Small intestine (tissue), 7 donors: ENCODE results near the gene ANKEF1. TPM values are rescaled to one million over a fixed set of nuclear protein-coding genes. Genes with fewer than 3 reads are reported as not detected.
A peak's percentile ranks its signal among the peaks of the same experiment; 100 is the strongest.

ENCODE experiments used
- DNase-seq, 2 donors: peaks; one replicate each; pipeline versions ENCODE4 v3.0.0 to v3.0.0-alpha.2; 2013
- FAIRE-seq: peaks from 2 replicates; lab custom pipeline; 2012; peaks lifted over from hg19 to GRCh38; lab: Jason Lieb, UNC
- H3K27ac ChIP-seq, 3 donors: one replicate each; pipeline ENCODE4 v1.5.1; 2013; ENCODE audit warnings: low read length in 2 of 3, mild to moderate bottlenecking in 2 of 3, control low read depth in 1 of 3, inconsistent platforms in 1 of 3, low read depth in 1 of 3, moderate library complexity in 1 of 3
- H3K27me3 ChIP-seq, 3 donors: one replicate each; pipeline ENCODE4 v1.6.1; 2013; ENCODE audit warnings: low read length in 3 of 3, inconsistent platforms in 1 of 3; ENCODE audit not compliant: control insufficient read depth in 3 of 3, insufficient read depth in 3 of 3
- H3K36me3 ChIP-seq, 3 donors: one replicate each; pipeline ENCODE4 v1.6.1; 2013; ENCODE audit warnings: low read length in 3 of 3, inconsistent platforms in 1 of 3, low read depth in 1 of 3, mild to moderate bottlenecking in 1 of 3, moderate library complexity in 1 of 3; ENCODE audit not compliant: control insufficient read depth in 3 of 3, insufficient read depth in 2 of 3
- H3K4me1 ChIP-seq, 3 donors: one replicate each; pipeline ENCODE4 v1.6.1; 2013; ENCODE audit warnings: low read length in 2 of 3, inconsistent platforms in 1 of 3, low read depth in 1 of 3, mild to moderate bottlenecking in 1 of 3, moderate library complexity in 1 of 3; ENCODE audit not compliant: control insufficient read depth in 3 of 3, insufficient read depth in 2 of 3
- H3K4me3 ChIP-seq, 3 donors: one replicate each; pipeline ENCODE4 v1.5.1; 2013; ENCODE audit warnings: low read length in 3 of 3, control low read depth in 1 of 3, inconsistent platforms in 1 of 3, low read depth in 1 of 3, mild to moderate bottlenecking in 1 of 3, moderate library complexity in 1 of 3
- H3K9me3 ChIP-seq, 2 donors: one replicate each; pipeline ENCODE4 v1.6.1; 2013; ENCODE audit warnings: low read depth in 1 of 2, low read length in 1 of 2; ENCODE audit not compliant: control insufficient read depth in 2 of 2, insufficient read depth in 1 of 2
- WGBS, 3 donors: extraction: QIAGEN DNeasy Blood & Tissue Kit; methylation state at CpG; one replicate each; pipeline ENCODE4 v1.1.7; 2013; 5-methylcytosine and 5-hydroxymethylcytosine counted together
- polyA plus RNA-seq, 4 donors: library from polyadenylated mRNA; stranded (reverse) in 3 of 4; unstranded in 1 of 4; fragments of 200-250 nt in 3 of 4; fragments of 120-200 nt in 1 of 4; gene quantifications; one replicate each; pipeline versions ENCODE4 v1.2.1 to v1.2.3, GENCODE V29; 2013
- donor health status: healthy with polysubstance abuse.
- donor health status: control.
- donor health status: control.
- donor health status: Bipolar disorder and iron deficiency.
- donor health status: healthy.

The ANKEF1 gene
- polyA plus RNA-seq, 4 donors = 2.2 to 6.5 (median 3.0) TPM

- FAIRE-seq = no peak
- no peak for DNase-seq
- Histone ChIP-seq H3K4me1 (no peaks in the 10 kb centered on the region), H3K36me3 (no peaks in the 10 kb centered on the region), H3K9me3 (no peaks in the 10 kb centered on the region), H3K4me3 (no peak overlapping the region), H3K27ac (no peak overlapping the region), H3K27me3 (no peaks in the 10 kb centered on the region)
- 93 to 100% (median 95%) methylated on average over 1 of the region's 1 CpG for WGBS, 3 donors
These were observed 37.8 kb upstream of the ANKEF1 start for GRCh38 chr20:9996944-9997343.

- Histone ChIP-seq H3K4me1 (no peaks in the 10 kb centered on the region), H3K9me3 (no peaks in the 10 kb centered on the region), H3K27me3 (no peaks in the 10 kb centered on the region), H3K27ac (no peak overlapping the region), H3K36me3 (no peaks in the 10 kb centered on the region), H3K4me3 (no peak overlapping the region)
- FAIRE-seq = no peak
- WGBS, 3 donors = 65 to 69% (median 69%) methylated on average over 1 of the region's 1 CpG
- peak in 1 of 2 donors; percentile 3 for DNase-seq
These were observed 35.1 kb upstream of the ANKEF1 start for GRCh38 chr20:9999645-10000044.

- DNase-seq = no peak
- H3K36me3 ChIP-seq = no peaks in the 10 kb centered on the region
- H3K27ac ChIP-seq = no peak overlapping the region
- H3K27me3 ChIP-seq = no peaks in the 10 kb centered on the region
- no peak overlapping the region for H3K4me3 ChIP-seq
- no peaks in the 10 kb centered on the region for H3K9me3 ChIP-seq
- WGBS, 3 donors = 47 to 60% (median 56%) methylated on average over 1 of the region's 1 CpG
- FAIRE-seq = no peak
- no peaks in the 10 kb centered on the region for H3K4me1 ChIP-seq
These were observed 31.9 kb upstream of the ANKEF1 start for GRCh38 chr20:10002866-10003265.

- Histone ChIP-seq H3K27ac (no peak overlapping the region), H3K4me3 (no peak overlapping the region), H3K27me3 (no peaks in the 10 kb centered on the region), H3K9me3 (no peaks in the 10 kb centered on the region), H3K4me1 (no peaks in the 10 kb centered on the region), H3K36me3 (no peaks in the 10 kb centered on the region)
- WGBS, 3 donors = 66 to 75% (median 69%) methylated on average over 2 of the region's 2 CpGs
- no peak for FAIRE-seq
- DNase-seq = no peak
These were observed 29.9 kb upstream of the ANKEF1 start for GRCh38 chr20:10004900-10005299.

GRCh38 chr20:10005885-10006284, 28.9 kb upstream of the ANKEF1 start:
- WGBS, 3 donors = 35 to 71% (median 43%) methylated on average over 1 of the region's 1 CpG
- Histone ChIP-seq H3K27me3 (no peaks in the 10 kb centered on the region), H3K4me3 (no peak overlapping the region), H3K36me3 (no peaks in the 10 kb centered on the region), H3K27ac (no peak overlapping the region), H3K4me1 (no peaks in the 10 kb centered on the region), H3K9me3 (no peaks in the 10 kb centered on the region)
- no peak for DNase-seq
- no peak for FAIRE-seq

- Histone ChIP-seq H3K9me3 (no peaks in the 10 kb centered on the region), H3K36me3 (no peaks in the 10 kb centered on the region), H3K27ac (no peak overlapping the region), H3K4me1 (no peaks in the 10 kb centered on the region), H3K4me3 (no peak overlapping the region), H3K27me3 (no peaks in the 10 kb centered on the region)
- 87 to 89% (median 89%) methylated on average over 4 of the region's 4 CpGs for WGBS, 3 donors
- FAIRE-seq = no peak
- no peak for DNase-seq
These were observed 28.2 kb upstream of the ANKEF1 start for GRCh38 chr20:10006447-10007090.

- Histone ChIP-seq H3K4me3 (no peak overlapping the region), H3K9me3 (no peaks in the 10 kb centered on the region), H3K36me3 (no peaks in the 10 kb centered on the region), H3K27ac (no peak overlapping the region), H3K4me1 (no peaks in the 10 kb centered on the region), H3K27me3 (no peaks in the 10 kb centered on the region)
- DNase-seq = no peak
- FAIRE-seq = no peak
- 40 to 63% (median 54%) methylated on average over 2 of the region's 2 CpGs for WGBS, 3 donors
These were observed 27.6 kb upstream of the ANKEF1 start for GRCh38 chr20:10007158-10007557.

- WGBS, 3 donors = 74 to 87% (median 86%) methylated on average over 5 of the region's 5 CpGs
- no peak overlapping the region for H3K27ac ChIP-seq
- no peak overlapping the region for H3K4me3 ChIP-seq
- no peaks in the 10 kb centered on the region for H3K9me3 ChIP-seq
- no peaks in the 10 kb centered on the region for H3K4me1 ChIP-seq
- no peak for DNase-seq
- no peaks in the 10 kb centered on the region for H3K27me3 ChIP-seq
- no peaks in the 10 kb centered on the region for H3K36me3 ChIP-seq
- FAIRE-seq = no peak
These were observed 27.0 kb upstream of the ANKEF1 start for GRCh38 chr20:10007747-10008146.

- H3K9me3 ChIP-seq = no peaks in the 10 kb centered on the region
- H3K27me3 ChIP-seq = no peaks in the 10 kb centered on the region
- H3K4me3 ChIP-seq = no peak overlapping the region
- FAIRE-seq (no peak), DNase-seq (no peak)
- WGBS, 3 donors = 57 to 61% (median 59%) methylated on average over 5 of the region's 5 CpGs
- no peaks in the 10 kb centered on the region for H3K4me1 ChIP-seq
- H3K27ac ChIP-seq = no peak overlapping the region
- H3K36me3 ChIP-seq = no peaks in the 10 kb centered on the region
These were observed 22.3 kb upstream of the ANKEF1 start for GRCh38 chr20:10012464-10012863.
